ENCODE measurements around the gene TRIM62.

- no peak for TF ChIP-seq EZH2 (IDR thresholded peaks at IDR 0.05; ENCODE audit: borderline replicate concordance, low read length)
- TF ChIP-seq, protein P1, sequence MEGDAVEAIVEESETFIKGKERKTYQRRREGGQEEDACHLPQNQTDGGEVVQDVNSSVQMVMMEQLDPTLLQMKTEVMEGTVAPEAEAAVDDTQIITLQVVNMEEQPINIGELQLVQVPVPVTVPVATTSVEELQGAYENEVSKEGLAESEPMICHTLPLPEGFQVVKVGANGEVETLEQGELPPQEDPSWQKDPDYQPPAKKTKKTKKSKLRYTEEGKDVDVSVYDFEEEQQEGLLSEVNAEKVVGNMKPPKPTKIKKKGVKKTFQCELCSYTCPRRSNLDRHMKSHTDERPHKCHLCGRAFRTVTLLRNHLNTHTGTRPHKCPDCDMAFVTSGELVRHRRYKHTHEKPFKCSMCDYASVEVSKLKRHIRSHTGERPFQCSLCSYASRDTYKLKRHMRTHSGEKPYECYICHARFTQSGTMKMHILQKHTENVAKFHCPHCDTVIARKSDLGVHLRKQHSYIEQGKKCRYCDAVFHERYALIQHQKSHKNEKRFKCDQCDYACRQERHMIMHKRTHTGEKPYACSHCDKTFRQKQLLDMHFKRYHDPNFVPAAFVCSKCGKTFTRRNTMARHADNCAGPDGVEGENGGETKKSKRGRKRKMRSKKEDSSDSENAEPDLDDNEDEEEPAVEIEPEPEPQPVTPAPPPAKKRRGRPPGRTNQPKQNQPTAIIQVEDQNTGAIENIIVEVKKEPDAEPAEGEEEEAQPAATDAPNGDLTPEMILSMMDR (conservative IDR thresholded peaks at IDR 0.05 in 1 of 2, IDR thresholded peaks at IDR 0.05 in 1 of 2; ENCODE audit: extremely low read depth in 1 of 2, insufficient read depth in 1 of 2, low read depth in 1 of 2, low read length in 2 of 2), result no peak
These were observed 39.0 kb upstream of the TRIM62 start for GRCh38 chr1:33220676-33221384.
